Subcutaneous preadipocyte (primary cell): ENCODE data around the gene PCDHB15. TPM values are rescaled to one million over a fixed set of nuclear protein-coding genes. Genes with fewer than 3 reads are reported as not detected.

Experiments used
- total RNA-seq: library from RNA; depleted of rRNA; stranded (reverse); fragments of >200 nt; gene quantifications from 2 replicates; pipeline ENCODE4 v1.2.3, GENCODE V29; 2012

PCDHB15 gene
- total RNA-seq, result under 0.01 TPM in 1 of 2 replicates, not detected in the other

GRCh38 chr5:141245250-141245717, at the start of gene PCDHB15:
Gene PCDHB15, plus strand, starts transcription at chr5:141245395. Its CDS starts 184 bp downstream, at chr5:141245579.

GRCh38 chr5:141199359-141200235, 45.6 kb upstream of the PCDHB15 start, which contains the start of gene PCDHB11:
Gene PCDHB11, plus strand, starts transcription at chr5:141199627. Its CDS starts 148 bp downstream, at chr5:141199775.

GRCh38 chr5:141208478-141208877, 36.7 kb upstream of the PCDHB15 start, which contains the start of gene PCDHB12:
Gene PCDHB12, plus strand, starts transcription at chr5:141208719. Its CDS starts 189 bp downstream, at chr5:141208908.

GRCh38 chr5:141213656-141214339, 31.4 kb upstream of the PCDHB15 start, which contains the start of gene PCDHB13:
Gene PCDHB13, plus strand, starts transcription at chr5:141213919. Its CDS starts 205 bp downstream, at chr5:141214124.

GRCh38 chr5:141223112-141223783, 21.9 kb upstream of the PCDHB15 start, which contains the start of gene PCDHB14:
Gene PCDHB14, plus strand, starts transcription at chr5:141223343. Its CDS starts 163 bp downstream, at chr5:141223506.

Other genes with a start within 250 kb of the PCDHB15 start
- gene PCDHB1, start 194.0 kb upstream of the PCDHB15 start, total RNA-seq, result not detected in 2 replicates
- gene PCDHB2, start 150.8 kb upstream of the PCDHB15 start, total RNA-seq, result 0.59 and 1.5 TPM in 2 replicates
- 0.20 and 0.73 TPM in 2 replicates for gene PCDHB3, start 144.9 kb upstream of the PCDHB15 start, total RNA-seq
- gene PCDHB4, start 123.6 kb upstream of the PCDHB15 start, total RNA-seq, result 0.37 TPM in 1 of 2 replicates, not detected in the other
- gene PCDHB5, start 110.2 kb upstream of the PCDHB15 start, total RNA-seq, result under 0.01 and 0.20 TPM in 2 replicates
- under 0.01 TPM in 2 replicates for gene PCDHB6, start 95.3 kb upstream of the PCDHB15 start, total RNA-seq
- gene PCDHB7, start 72.8 kb upstream of the PCDHB15 start, total RNA-seq, result 0.37 TPM in 1 of 2 replicates, not detected in the other
- under 0.01 TPM in 2 replicates for gene PCDHB8, start 67.6 kb upstream of the PCDHB15 start, total RNA-seq
- 0.20 and 0.37 TPM in 2 replicates for gene PCDHB16, start 63.0 kb upstream of the PCDHB15 start, total RNA-seq
- under 0.01 TPM in 2 replicates for gene PCDHB9, start 58.2 kb upstream of the PCDHB15 start, total RNA-seq
- gene PCDHB10, start 53.0 kb upstream of the PCDHB15 start, total RNA-seq, result under 0.01 TPM in 2 replicates
- gene PCDHB11, start 45.8 kb upstream of the PCDHB15 start, total RNA-seq, result 0.37 TPM in 1 of 2 replicates, not detected in the other
- not detected in 2 replicates for gene PCDHB12, start 36.7 kb upstream of the PCDHB15 start, total RNA-seq
- under 0.01 TPM in 2 replicates for gene PCDHB13, start 31.5 kb upstream of the PCDHB15 start, total RNA-seq
- gene PCDHB14, start 22.1 kb upstream of the PCDHB15 start, total RNA-seq, result under 0.01 and 0.20 TPM in 2 replicates
- gene SLC25A2, start 58.7 kb downstream of the PCDHB15 start, total RNA-seq, result 0.37 and 0.39 TPM in 2 replicates
- gene TAF7, start 75.4 kb downstream of the PCDHB15 start, total RNA-seq, result 33.1 and 40.5 TPM in 2 replicates
- gene PCDHGA1, start 85.1 kb downstream of the PCDHB15 start, total RNA-seq, result 0.37 and 0.59 TPM in 2 replicates
- gene PCDHGA2, start 93.4 kb downstream of the PCDHB15 start, total RNA-seq, result 1.4 and 1.5 TPM in 2 replicates
- gene PCDHGA3, start 98.4 kb downstream of the PCDHB15 start, total RNA-seq, result 0.73 and 1.2 TPM in 2 replicates
- gene PCDHGB1, start 104.7 kb downstream of the PCDHB15 start, total RNA-seq, result 0.73 and 1.2 TPM in 2 replicates
- 1.5 and 3.5 TPM in 2 replicates for gene PCDHGA4, start 109.6 kb downstream of the PCDHB15 start, total RNA-seq
- 1.1 and 2.0 TPM in 2 replicates for gene PCDHGB2, start 114.6 kb downstream of the PCDHB15 start, total RNA-seq
- gene PCDHGA5, start 118.8 kb downstream of the PCDHB15 start, total RNA-seq, result 0.73 and 1.2 TPM in 2 replicates
- gene PCDHGB3, start 124.8 kb downstream of the PCDHB15 start, total RNA-seq, result 2.2 and 2.9 TPM in 2 replicates
- 2.2 and 2.9 TPM in 2 replicates for gene PCDHGA6, start 128.5 kb downstream of the PCDHB15 start, total RNA-seq
- 1.8 and 2.5 TPM in 2 replicates for gene PCDHGA7, start 137.3 kb downstream of the PCDHB15 start, total RNA-seq
- gene PCDHGB4, start 142.3 kb downstream of the PCDHB15 start, total RNA-seq, result 5.9 and 8.8 TPM in 2 replicates
- 1.5 and 1.8 TPM in 2 replicates for gene PCDHGA8, start 147.2 kb downstream of the PCDHB15 start, total RNA-seq
- gene PCDHGB5, start 152.6 kb downstream of the PCDHB15 start, total RNA-seq, result 8.8 and 12.1 TPM in 2 replicates
- gene PCDHGA9, start 157.4 kb downstream of the PCDHB15 start, total RNA-seq, result 2.9 and 4.3 TPM in 2 replicates
- 2.5 and 2.6 TPM in 2 replicates for gene PCDHGB6, start 162.6 kb downstream of the PCDHB15 start, total RNA-seq
- gene PCDHGA10, start 167.6 kb downstream of the PCDHB15 start, total RNA-seq, result 6.8 and 7.7 TPM in 2 replicates
- 5.9 and 6.6 TPM in 2 replicates for gene PCDHGB7, start 172.3 kb downstream of the PCDHB15 start, total RNA-seq
- 11.8 and 13.9 TPM in 2 replicates for gene PCDHGA11, start 175.7 kb downstream of the PCDHB15 start, total RNA-seq
- gene PCDHGA12, start 185.1 kb downstream of the PCDHB15 start, total RNA-seq, result 19.2 and 22.4 TPM in 2 replicates
- 50.2 and 61.0 TPM in 2 replicates for gene PCDHGC3, start 230.6 kb downstream of the PCDHB15 start, total RNA-seq
- 2.2 and 2.7 TPM in 2 replicates for gene PCDHGC4, start 239.6 kb downstream of the PCDHB15 start, total RNA-seq
- 2.2 and 2.9 TPM in 2 replicates for gene PCDHGC5, start 243.7 kb downstream of the PCDHB15 start, total RNA-seq